Gastrocnemius medialis (tissue), 4 donors: ENCODE data around the gene MEN1.
A peak's percentile ranks its signal among the peaks of the same experiment; 100 is the strongest.

Experiments used
- POLR2A ChIP-seq, 2 donors: fragments of 450-650 bp; IDR thresholded peaks; one replicate each; pipeline ENCODE4 v1.6.1; 2017; ENCODE audit warnings: antibody characterized with exemption in 2 of 2, mild to moderate bottlenecking in 2 of 2, moderate library complexity in 2 of 2
- TF ChIP-seq, protein P1 (sequence below), 5 experiments: fragments of 450-650 bp in 3 of 5; fragments of 200-600 bp in 2 of 5; sonication (generic) in 2 of 5; IDR thresholded peaks in 4 of 5; conservative IDR thresholded peaks in 1 of 5; 1 replicate in 4 of 5; 2 replicates in 1 of 5; pipeline ENCODE4 v1.5.1; 2016 to 2019; ENCODE audit warnings: antibody characterized with exemption in 5 of 5, mild to moderate bottlenecking in 3 of 5, moderate library complexity in 3 of 5

DNA sequence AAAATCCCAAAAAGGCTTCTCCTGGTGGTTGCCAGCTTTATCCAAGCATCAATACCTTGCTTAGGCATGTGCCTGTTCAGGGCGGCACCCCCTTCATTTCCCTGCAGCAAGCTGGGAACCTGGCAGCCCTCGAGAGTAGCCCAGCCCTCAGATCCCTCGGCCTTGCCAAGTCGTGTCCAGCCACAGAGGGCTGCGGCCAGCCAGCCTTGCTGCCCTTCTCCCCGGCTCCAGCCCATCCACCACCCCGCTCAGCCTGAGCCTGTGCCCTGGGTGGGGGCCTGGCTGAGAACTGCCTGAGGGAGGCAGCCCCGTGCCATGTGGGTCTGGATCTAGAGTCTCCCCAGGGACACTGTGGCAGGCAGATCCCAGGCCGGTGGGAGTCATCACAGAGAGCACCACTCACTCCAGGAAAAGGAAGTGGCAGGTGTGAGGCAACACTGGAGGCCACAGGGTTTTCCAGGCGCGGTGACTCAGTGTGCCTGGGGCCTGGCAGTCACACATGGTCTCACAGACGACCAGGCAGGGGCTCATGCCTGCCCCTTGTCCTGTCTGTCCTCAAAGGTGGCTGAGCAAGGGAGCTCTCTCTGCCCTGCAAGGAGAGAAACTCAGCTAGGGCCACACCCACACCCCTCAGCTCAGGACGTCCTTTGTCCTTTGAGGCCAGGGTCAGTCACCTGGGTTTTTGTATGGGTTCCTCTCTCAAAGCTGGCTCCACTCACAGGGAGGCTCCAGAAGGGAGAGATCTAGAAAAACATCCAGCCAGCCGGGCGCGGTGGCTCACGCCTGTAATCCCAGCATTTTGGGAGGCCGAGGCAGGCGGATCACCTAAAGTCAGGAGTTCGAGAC, 46.3 kb upstream of the MEN1 start:
- TF ChIP-seq, protein P1, sequence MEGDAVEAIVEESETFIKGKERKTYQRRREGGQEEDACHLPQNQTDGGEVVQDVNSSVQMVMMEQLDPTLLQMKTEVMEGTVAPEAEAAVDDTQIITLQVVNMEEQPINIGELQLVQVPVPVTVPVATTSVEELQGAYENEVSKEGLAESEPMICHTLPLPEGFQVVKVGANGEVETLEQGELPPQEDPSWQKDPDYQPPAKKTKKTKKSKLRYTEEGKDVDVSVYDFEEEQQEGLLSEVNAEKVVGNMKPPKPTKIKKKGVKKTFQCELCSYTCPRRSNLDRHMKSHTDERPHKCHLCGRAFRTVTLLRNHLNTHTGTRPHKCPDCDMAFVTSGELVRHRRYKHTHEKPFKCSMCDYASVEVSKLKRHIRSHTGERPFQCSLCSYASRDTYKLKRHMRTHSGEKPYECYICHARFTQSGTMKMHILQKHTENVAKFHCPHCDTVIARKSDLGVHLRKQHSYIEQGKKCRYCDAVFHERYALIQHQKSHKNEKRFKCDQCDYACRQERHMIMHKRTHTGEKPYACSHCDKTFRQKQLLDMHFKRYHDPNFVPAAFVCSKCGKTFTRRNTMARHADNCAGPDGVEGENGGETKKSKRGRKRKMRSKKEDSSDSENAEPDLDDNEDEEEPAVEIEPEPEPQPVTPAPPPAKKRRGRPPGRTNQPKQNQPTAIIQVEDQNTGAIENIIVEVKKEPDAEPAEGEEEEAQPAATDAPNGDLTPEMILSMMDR (IDR thresholded peaks at IDR 0.05 in 4 of 5, conservative IDR thresholded peaks at IDR 0.05 in 1 of 5): no peak
- peak; percentile 71 to 78 for TF ChIP-seq POLR2A (IDR thresholded peaks at IDR 0.05)
